PC-3 (cell line): Measurements from ENCODE around the gene MEG3.

ENCODE experiments used
- CTCF ChIP-seq: fragments of 300-600 bp; sonication (generic); conservative IDR thresholded peaks from 2 replicates; pipeline ENCODE4 v1.5.1; 2017; ENCODE audit warnings: antibody characterized with exemption, low read depth, mild to moderate bottlenecking, low read length
- EZH2phosphoT487 ChIP-seq: fragments of 300-600 bp; sonication (generic); IDR thresholded peaks from 2 replicates; pipeline ENCODE4 v1.6.1; 2018; ENCODE audit warnings: mild to moderate bottlenecking, antibody characterized with exemption, low read length, borderline replicate concordance

DNA sequence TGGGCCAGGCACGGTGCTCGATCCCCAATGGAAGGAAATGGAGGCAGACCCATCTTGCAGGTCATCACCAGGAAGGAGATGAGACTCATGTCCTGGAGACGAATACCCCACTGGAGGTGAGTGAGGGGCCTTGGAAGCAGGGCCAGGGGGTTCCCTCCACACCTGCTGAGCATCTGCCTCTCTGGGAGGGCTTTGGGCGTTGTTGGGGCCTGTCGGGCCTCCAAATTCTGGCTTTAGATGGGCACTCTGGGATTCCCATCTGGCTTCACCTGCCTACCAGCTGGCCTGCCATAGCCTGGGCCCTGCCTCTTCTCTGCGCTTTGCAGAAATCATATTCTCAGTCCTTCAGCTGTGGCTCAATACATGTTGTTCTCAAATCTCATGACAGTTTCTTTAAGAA lies 63.7 kb downstream of the MEG3 start:
- TF ChIP-seq CTCF (no peak), EZH2phosphoT487 (no peak)
